MM.1S (cell line): ENCODE results near the gene SLC13A2.
"Not testable (repeated sequence)": the region's sequence is repeated elsewhere in the genome, so short reads cannot be mapped to it uniquely, and the experiment has no call there.

Experiments used
- DNase-seq: peaks from one replicate; pipeline ENCODE4 v3.0.0-alpha.2; 2015
- H2AFZ ChIP-seq: fragments of 300-600 bp; sonication (generic); 2 replicates; pipeline ENCODE4 v1.6.0; 2016; ENCODE audit warnings: antibody characterized with exemption, low read length
- H3F3A ChIP-seq: fragments of 300-600 bp; sonication (generic); 2 replicates; pipeline ENCODE4 v1.6.1; 2016; ENCODE audit warnings: mild to moderate bottlenecking, antibody characterized with exemption, low read length, moderate library complexity, mixed read lengths; ENCODE audit not compliant: insufficient read depth
- H3K27ac ChIP-seq: fragments of 300-600 bp; sonication (generic); 2 replicates; pipeline ENCODE4 v1.5.1; 2016; ENCODE audit warnings: mild to moderate bottlenecking, low read length
- H3K27me3 ChIP-seq: fragments of 300-600 bp; sonication (generic); replicated peaks from 2 replicates; pipeline ENCODE4 v1.6.0; 2016; ENCODE audit warnings: low read length; ENCODE audit not compliant: insufficient read depth
- H3K36me3 ChIP-seq: fragments of 300-600 bp; sonication (generic); replicated peaks from 2 replicates; pipeline ENCODE4 v1.6.1; 2016; ENCODE audit warnings: mild to moderate bottlenecking, low read length, mixed read lengths; ENCODE audit not compliant: insufficient read depth
- H3K4me1 ChIP-seq: fragments of 300-600 bp; sonication (generic); 2 replicates; pipeline ENCODE4 v1.6.1; 2016; ENCODE audit warnings: low read length, mixed read lengths
- H3K4me2 ChIP-seq: fragments of 300-600 bp; sonication (generic); 2 replicates; pipeline ENCODE4 v1.6.0; 2016; ENCODE audit warnings: low read depth, low read length
- H3K4me3 ChIP-seq: fragments of 300-600 bp; sonication (generic); 2 replicates; pipeline ENCODE4 v1.5.1; 2016; ENCODE audit warnings: low read length, mixed read lengths
- H3K79me2 ChIP-seq: fragments of 300-600 bp; sonication (generic); 2 replicates; pipeline ENCODE4 v1.6.1; 2016; ENCODE audit warnings: mixed run types, low read length, mixed read lengths
- H3K9ac ChIP-seq: fragments of 300-600 bp; sonication (generic); 2 replicates; pipeline ENCODE4 v1.6.1; 2016; ENCODE audit warnings: low read length, mixed read lengths
- H3K9me2 ChIP-seq: fragments of 300-600 bp; sonication (generic); replicated peaks from 2 replicates; pipeline ENCODE4 v1.6.1; 2016; ENCODE audit warnings: mild to moderate bottlenecking, low read length, mixed read lengths; ENCODE audit not compliant: insufficient read depth
- H3K9me3 ChIP-seq: fragments of 300-600 bp; sonication (generic); replicated peaks from 2 replicates; pipeline ENCODE4 v1.6.1; 2016; ENCODE audit warnings: mild to moderate bottlenecking, low read length, mixed read lengths; ENCODE audit not compliant: insufficient read depth
- H4K20me1 ChIP-seq: fragments of 300-600 bp; sonication (generic); 2 replicates; pipeline ENCODE4 v1.6.1; 2016; ENCODE audit warnings: mild to moderate bottlenecking, low read length, moderate library complexity, mixed read lengths; ENCODE audit not compliant: insufficient read depth
- CTCF ChIP-seq: fragments of 300-600 bp; sonication (generic); IDR thresholded peaks from 2 replicates; pipeline ENCODE4 v1.5.1; 2016; ENCODE audit warnings: antibody characterized with exemption, low read length, mixed read lengths
- EZH2 ChIP-seq: fragments of 300-600 bp; sonication (generic); optimal IDR thresholded peaks from 2 replicates; pipeline ENCODE3; 2017; ENCODE audit warnings: low read depth, mild to moderate bottlenecking, antibody characterized with exemption, low read length, mixed read lengths
- EZH2phosphoT487 ChIP-seq: fragments of 300-600 bp; sonication (generic); IDR thresholded peaks from 2 replicates; pipeline ENCODE4 v1.6.1; 2018; ENCODE audit warnings: antibody characterized with exemption, low read length

Gene SLC13A2

GRCh38 chr17:28466001-28466400 is 7.4 kb upstream of the SLC13A2 start:
- Histone ChIP-seq H4K20me1 (no peaks in the 10 kb centered on the region), H3K27me3 (peaks cover 6% of the 10 kb centered on the region; the same call in 1 of the 2 replicates), H3K9me2 (no peaks in the 10 kb centered on the region), H2AFZ (no peak overlapping the region), H3K27ac (no peak overlapping the region), H3F3A (peaks cover 5% of the 10 kb centered on the region; the same call in 1 of the 2 replicates), H3K4me2 (no peak overlapping the region), H3K4me1 (no peaks in the 10 kb centered on the region), H3K9me3 (no peaks in the 10 kb centered on the region), H3K36me3 (no peaks in the 10 kb centered on the region), H3K79me2 (no peaks in the 10 kb centered on the region), H3K9ac (no peak overlapping the region), H3K4me3 (no peak overlapping the region)
- TF ChIP-seq CTCF (no peak), EZH2 (no peak), EZH2phosphoT487 (no peak)
- DNase-seq, result no peak

GRCh38 chr17:28466521-28467048 is 6.9 kb upstream of the SLC13A2 start:
- no peaks in the 10 kb centered on the region for H3K79me2 ChIP-seq
- H3K27ac ChIP-seq, result no peak overlapping the region
- no peak for DNase-seq
- no peaks in the 10 kb centered on the region for H3K9me2 ChIP-seq
- no peak overlapping the region for H3K9ac ChIP-seq
- H3K4me1 ChIP-seq, result no peaks in the 10 kb centered on the region
- H3K9me3 ChIP-seq, result no peaks in the 10 kb centered on the region
- H3K4me3 ChIP-seq, result no peak overlapping the region
- H2AFZ ChIP-seq, result no peak overlapping the region
- H3K36me3 ChIP-seq, result no peaks in the 10 kb centered on the region
- no peaks in the 10 kb centered on the region for H4K20me1 ChIP-seq
- peaks cover 6% of the 10 kb centered on the region; the same call in 1 of the 2 replicates for H3K27me3 ChIP-seq
- H3F3A ChIP-seq, result peaks cover 5% of the 10 kb centered on the region; the same call in 1 of the 2 replicates
- H3K4me2 ChIP-seq, result no peak overlapping the region
- TF ChIP-seq CTCF (no peak), EZH2 (no peak), EZH2phosphoT487 (no peak)

- no peak overlapping the region for H3K4me2 ChIP-seq
- no peak overlapping the region for H2AFZ ChIP-seq
- H3K79me2 ChIP-seq, result no peaks in the 10 kb centered on the region
- H3K36me3 ChIP-seq, result no peaks in the 10 kb centered on the region
- TF ChIP-seq CTCF (no peak), EZH2phosphoT487 (no peak), EZH2 (no peak)
- H3K27ac ChIP-seq, result no peak overlapping the region
- H3F3A ChIP-seq, result peaks cover 5% of the 10 kb centered on the region; the same call in 1 of the 2 replicates
- no peaks in the 10 kb centered on the region for H3K9me2 ChIP-seq
- H3K9ac ChIP-seq, result no peak overlapping the region
- H3K4me1 ChIP-seq, result no peaks in the 10 kb centered on the region
- no peak for DNase-seq
- no peak overlapping the region for H3K4me3 ChIP-seq
- H3K27me3 ChIP-seq, result peaks cover 6% of the 10 kb centered on the region; the same call in 1 of the 2 replicates
- no peaks in the 10 kb centered on the region for H4K20me1 ChIP-seq
- no peaks in the 10 kb centered on the region for H3K9me3 ChIP-seq
These were observed 5.9 kb upstream of the SLC13A2 start for GRCh38 chr17:28467456-28468025.

- not testable (repeated sequence) for H3K79me2 ChIP-seq, H3K4me2 ChIP-seq, H3K27ac ChIP-seq, H3K4me3 ChIP-seq, H3K27me3 ChIP-seq, H3K36me3 ChIP-seq, H3K9me2 ChIP-seq, DNase-seq, H4K20me1 ChIP-seq, H3K4me1 ChIP-seq, H3K9ac ChIP-seq, H3K9me3 ChIP-seq, H3F3A ChIP-seq, H2AFZ ChIP-seq
These were observed 5.3 kb upstream of the SLC13A2 start for GRCh38 chr17:28468033-28468735.
